Measurements from ENCODE around the gene SETD4. TPM values are rescaled to one million over a fixed set of nuclear protein-coding genes. Genes with fewer than 3 reads are reported as not detected.

Gene SETD4
- total RNA-seq, 2 donors from 2014 or later: 11.5 TPM

DNA sequence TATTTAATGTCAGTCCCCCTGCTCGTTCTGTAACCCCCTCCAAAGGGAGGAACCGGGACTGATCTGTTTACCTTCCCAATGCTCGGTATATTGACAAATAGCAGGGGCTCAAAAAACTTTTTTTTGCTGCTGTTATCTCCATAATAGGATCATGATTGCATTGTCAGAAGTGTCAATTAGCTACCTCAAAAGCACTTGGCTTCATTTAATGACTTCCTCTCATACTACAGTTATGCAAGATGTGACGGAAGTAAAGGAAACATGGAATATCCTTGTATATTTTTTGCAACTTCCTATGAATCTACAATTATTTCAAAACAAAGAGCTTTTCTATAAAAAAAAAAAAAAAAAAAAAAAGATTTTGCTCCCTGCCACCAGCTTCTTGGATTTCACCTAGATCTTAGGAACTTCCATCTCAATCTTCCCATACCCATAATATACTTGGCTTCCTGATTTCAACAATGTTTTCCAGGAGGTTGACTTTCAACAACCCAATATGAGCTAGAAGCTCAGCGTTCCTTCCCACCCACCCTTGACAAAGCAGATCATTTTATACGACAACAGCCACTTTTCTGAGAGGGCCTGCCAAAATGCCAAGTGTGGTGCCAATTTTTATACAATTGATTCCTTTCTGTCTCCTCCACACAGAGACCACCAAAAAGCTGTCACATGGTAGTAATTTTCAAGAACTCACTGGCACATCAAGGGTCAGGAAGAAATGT lies 71.7 kb downstream of the SETD4 start:
- DNase-seq: no peak
- ATAC-seq: no peak
- intact Hi-C loops (cut with DNase I): no loop called here

DNA sequence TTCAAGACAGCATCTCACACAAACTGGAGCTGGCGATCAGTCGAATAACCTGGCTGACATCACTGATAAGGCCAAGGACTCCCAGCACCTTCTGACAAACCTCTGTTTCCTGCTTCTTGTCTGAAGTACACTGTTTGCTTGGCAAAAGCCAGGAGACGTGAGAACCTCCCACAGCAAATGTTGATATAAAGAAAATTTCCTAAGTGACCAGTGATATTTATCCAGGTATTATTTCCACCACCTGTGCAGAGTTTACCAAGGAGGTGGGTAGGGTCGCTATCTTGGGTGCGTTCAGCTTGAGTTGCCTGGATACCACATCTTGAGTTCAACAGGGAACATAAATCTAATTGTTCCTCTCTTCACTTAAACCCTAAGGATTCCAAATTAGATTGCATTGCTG lies 72.9 kb downstream of the SETD4 start:
- intact Hi-C loops (cut with DNase I): no loop called here
- ATAC-seq (no peak), DNase-seq (no peak)

DNA sequence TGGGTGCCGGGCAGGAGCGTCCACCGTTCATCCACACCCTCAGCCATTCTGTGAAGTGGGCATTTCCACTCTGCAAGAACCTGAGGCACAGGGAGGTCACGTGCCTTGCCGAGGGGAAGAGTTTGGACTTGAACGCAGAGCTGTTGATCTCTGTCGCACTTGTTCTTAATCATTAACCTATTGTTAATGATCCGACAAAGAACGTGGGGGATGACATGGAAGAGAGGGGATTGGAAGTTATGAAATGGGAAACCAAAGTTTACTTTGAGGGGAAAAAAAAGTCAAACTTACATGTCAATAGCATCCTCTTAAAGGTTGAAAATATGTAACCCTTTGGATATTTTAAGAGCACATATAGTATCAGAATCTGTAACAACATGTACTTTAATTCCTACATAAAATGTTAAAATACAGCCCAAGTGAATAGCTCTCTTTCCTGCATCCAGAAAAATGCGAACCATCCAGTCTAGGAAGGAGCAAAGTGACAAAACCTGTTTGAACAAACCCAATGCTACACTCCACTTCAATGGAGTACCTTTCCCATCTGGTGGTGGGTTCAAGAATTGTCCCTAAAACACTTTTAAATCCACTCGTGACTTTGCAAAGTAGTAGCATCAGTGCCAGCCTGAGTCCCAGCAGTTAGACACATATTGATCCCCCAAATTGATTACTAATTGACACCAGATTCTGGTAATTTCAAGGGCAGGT lies 75.5 kb downstream of the SETD4 start:
- intact Hi-C loops (cut with DNase I): no loop called here
- DNase-seq (no peak), ATAC-seq (no peak)

Other genes with a start within 250 kb of the SETD4 start
- 10 to 100 TPM; 25.3 to 34.8 TPM for gene CBR1, start 9.5 kb upstream of the SETD4 start, total RNA-seq
- 1 to 10 TPM; 4.9 to 7.5 TPM for gene CBR3, start 74.6 kb upstream of the SETD4 start, total RNA-seq
- 1 to 10 TPM; 6.5 to 7.0 TPM for gene DOP1B, start 96.3 kb upstream of the SETD4 start, total RNA-seq